Kidney (tissue), 14 donors: ENCODE data around the gene TLR2. TPM values are rescaled to one million over a fixed set of nuclear protein-coding genes. Genes with fewer than 3 reads are reported as not detected.

ENCODE experiments used
- DNase-seq, 5 donors: peaks; one replicate each; pipeline ENCODE4 v3.0.0-alpha.2; 2013 to 2020
- FAIRE-seq: peaks from 2 replicates; lab custom pipeline; 2012; peaks lifted over from hg19 to GRCh38; lab: Jason Lieb, UNC
- H3K27ac ChIP-seq, 2 donors: one replicate each; pipeline ENCODE4 v1.7.0; 2013; ENCODE audit warnings: low read depth in 2 of 2, low read length in 2 of 2, inconsistent platforms in 1 of 2
- H3K27me3 ChIP-seq: one replicate; pipeline ENCODE4 v1.7.1; 2013; ENCODE audit warnings: low read length, inconsistent platforms; ENCODE audit not compliant: control insufficient read depth, insufficient read depth
- H3K36me3 ChIP-seq, 3 donors: one replicate each; pipeline versions ENCODE4 v1.7.0 to v1.7.1; 2013; ENCODE audit warnings: low read length in 3 of 3, control low read depth in 1 of 3, inconsistent platforms in 1 of 3; ENCODE audit not compliant: insufficient read depth in 3 of 3, control insufficient read depth in 2 of 3
- H3K4me1 ChIP-seq, 3 donors: one replicate each; pipeline versions ENCODE4 v1.7.0 to v1.7.1; 2013; ENCODE audit warnings: low read length in 3 of 3, inconsistent platforms in 1 of 3, low read depth in 1 of 3; ENCODE audit not compliant: control insufficient read depth in 2 of 3, insufficient read depth in 2 of 3
- H3K4me3 ChIP-seq, 3 donors: one replicate each; pipeline versions ENCODE4 v1.7.0 to v1.8.1; 2013; ENCODE audit warnings: low read length in 3 of 3, control low read depth in 1 of 3, inconsistent platforms in 1 of 3
- H3K9ac ChIP-seq, 3 donors: one replicate each; pipeline versions ENCODE4 v1.7.0 to v1.7.1; 2013; ENCODE audit warnings: low read length in 3 of 3, control low read depth in 1 of 3, inconsistent platforms in 1 of 3
- H3K9me3 ChIP-seq, 3 donors: one replicate each; pipeline versions ENCODE4 v1.7.0 to v1.7.1; 2013; ENCODE audit warnings: low read length in 3 of 3, control low read depth in 1 of 3, inconsistent platforms in 1 of 3; ENCODE audit not compliant: control insufficient read depth in 2 of 3, insufficient read depth in 1 of 3
- CTCF ChIP-seq: IDR thresholded peaks from 3 replicates; pipeline ENCODE4 v1.5.1; 2012; ENCODE audit warnings: mild to moderate bottlenecking, moderate library complexity, borderline replicate concordance; ENCODE audit not compliant: insufficient read depth; ENCODE audit errors: extremely low read depth
- intact Hi-C: fragments of 100-400 bp; cut with DNase I; formaldehyde crosslinking; loops from one replicate; pipeline ENCODE4 v1.11.1; 2022
- polyA plus RNA-seq: library from polyadenylated mRNA; stranded (reverse); fragments of 350-450 nt; fragmentation: Illumina TruSeq; extraction: RNeasy Lipid Tissue Mini Kit (QIAGEN cat#74804); gene quantifications from one replicate; pipeline ENCODE4 v1.2.3, GENCODE V29; 2014; ENCODE audit warnings: low read depth, low replicate concordance; ENCODE audit not compliant: insufficient read depth
- total RNA-seq: library from RNA; stranded (reverse); fragmentation: NEBNext Ultra II Directional; extraction: Animal tissue kit (Norgen Biotek cat#: 25700); gene quantifications from one replicate; pipeline ENCODE4 v1.2.1, GENCODE V29; 2021
- donor health status: control.
- donor health status: control.
- donor health status: control.
- donor health status: control.
- donor health status: control.
- donor health status: DM: yes; HTN: yes; CAD: no.
- donor health status: Normal renal cell carcinoma (clear cell type).

TLR2 gene
- total and polyA plus RNA-seq, 2 donors from 2014 or later = 8.0 to 59.5 TPM

GRCh38 chr4:153729895-153730294 lies 45.8 kb downstream of the TLR2 start:
- Histone ChIP-seq H3K4me3 (no peak overlapping the region), H3K36me3 (no peaks in the 10 kb centered on the region), H3K9ac (no peak overlapping the region), H3K27me3 (no peaks in the 10 kb centered on the region), H3K4me1 (no peaks in the 10 kb centered on the region), H3K27ac (no peak overlapping the region), H3K9me3 (no peaks in the 10 kb centered on the region)
- no peak for TF ChIP-seq CTCF
- intact Hi-C loops = no loop called here
- DNase-seq = no peak
- no peak for FAIRE-seq

GRCh38 chr4:153731239-153731638 lies 47.2 kb downstream of the TLR2 start:
- no peaks in the 10 kb centered on the region for H3K9me3 ChIP-seq
- no peak for TF ChIP-seq CTCF
- H3K27me3 ChIP-seq = no peaks in the 10 kb centered on the region
- H3K36me3 ChIP-seq = no peaks in the 10 kb centered on the region
- FAIRE-seq = no peak
- H3K4me1 ChIP-seq = no peaks in the 10 kb centered on the region
- peak in 1 of 5 donors; percentile 6 for DNase-seq
- intact Hi-C loops = no loop called here
- no peak overlapping the region for H3K9ac ChIP-seq
- H3K4me3 ChIP-seq = no peak overlapping the region
- H3K27ac ChIP-seq = no peak overlapping the region

GRCh38 chr4:153733751-153734448 lies 49.8 kb downstream of the TLR2 start:
- FAIRE-seq (no peak), DNase-seq (no peak)
- H3K27ac ChIP-seq = no peak overlapping the region
- no peaks in the 10 kb centered on the region for H3K27me3 ChIP-seq
- no peaks in the 10 kb centered on the region for H3K36me3 ChIP-seq
- no peak overlapping the region for H3K9ac ChIP-seq
- intact Hi-C loops = no loop called here
- no peak overlapping the region for H3K4me3 ChIP-seq
- no peak for TF ChIP-seq CTCF
- H3K9me3 ChIP-seq = no peaks in the 10 kb centered on the region
- H3K4me1 ChIP-seq = no peaks in the 10 kb centered on the region
